Smooth muscle cell (in vitro differentiated cells): ENCODE data around the gene ST3GAL2. TPM values are rescaled to one million over a fixed set of nuclear protein-coding genes. Genes with fewer than 3 reads are reported as not detected.

Experiments
- DNase-seq: peaks from one replicate; lab custom pipeline; 2025; ENCODE audit not compliant: unreplicated experiment; lab: John Stamatoyannopoulos, UW
- H2AFZ ChIP-seq: fragments of 200-600 bp; sonication (generic); 2 replicates; pipeline ENCODE4 v1.6.0; 2016; ENCODE audit warnings: antibody characterized with exemption, low read depth, mild to moderate bottlenecking
- H3F3A ChIP-seq: fragments of 200-600 bp; sonication (generic); 2 replicates; pipeline ENCODE4 v1.6.0; 2017; ENCODE audit warnings: antibody characterized with exemption, low read depth
- H3K27ac ChIP-seq: fragments of 200-600 bp; sonication (generic); 2 replicates; pipeline ENCODE4 v1.5.1; 2016; ENCODE audit warnings: low read depth, mild to moderate bottlenecking
- H3K27me3 ChIP-seq: fragments of 200-600 bp; sonication (generic); 2 replicates; pipeline ENCODE4 v1.6.1; 2016; ENCODE audit warnings: low read depth, mild to moderate bottlenecking
- H3K36me3 ChIP-seq: fragments of 200-600 bp; sonication (generic); 2 replicates; pipeline ENCODE4 v1.5.1; 2016; ENCODE audit warnings: low read depth
- H3K4me1 ChIP-seq: fragments of 200-600 bp; sonication (generic); 2 replicates; pipeline ENCODE4 v1.5.1; 2016; ENCODE audit warnings: low read depth
- H3K4me2 ChIP-seq: fragments of 200-600 bp; sonication (generic); 2 replicates; pipeline ENCODE4 v1.6.0; 2016; ENCODE audit warnings: mild to moderate bottlenecking
- H3K4me3 ChIP-seq: fragments of 200-600 bp; sonication (generic); 2 replicates; pipeline ENCODE4 v1.5.1; 2016; ENCODE audit warnings: mild to moderate bottlenecking
- H3K79me2 ChIP-seq: fragments of 200-600 bp; sonication (generic); 2 replicates; pipeline ENCODE4 v1.6.0; 2016; ENCODE audit warnings: low read depth, mild to moderate bottlenecking
- H3K9ac ChIP-seq: fragments of 200-600 bp; sonication (generic); 2 replicates; pipeline ENCODE4 v1.6.0; 2016; ENCODE audit warnings: low read depth
- H3K9me3 ChIP-seq: fragments of 200-600 bp; sonication (generic); replicated peaks from 2 replicates; pipeline ENCODE4 v1.5.1; 2016; ENCODE audit warnings: low read depth
- H4K20me1 ChIP-seq: fragments of 200-600 bp; sonication (generic); 2 replicates; pipeline ENCODE4 v1.6.0; 2016; ENCODE audit warnings: low read depth
- CTCF ChIP-seq: fragments of 200-600 bp; sonication (generic); IDR thresholded peaks from 2 replicates; pipeline ENCODE4 v1.5.1; 2017; ENCODE audit warnings: borderline replicate concordance, mild to moderate bottlenecking, antibody characterized with exemption; ENCODE audit not compliant: insufficient read depth, poor library complexity, severe bottlenecking
- WGBS: methylation state at CpG from one replicate; pipeline ENCODE4 v1.1.7; 2016; ENCODE audit warnings: low lambda C conversion rate; 5-methylcytosine and 5-hydroxymethylcytosine counted together
- polyA plus RNA-seq: library from polyadenylated mRNA; unstranded; fragments of >200 nt; fragmentation: Nextera tagmentation; extraction: Ambion mirVana; gene quantifications from 2 replicates; pipeline ENCODE4 v1.2.1, GENCODE V29; 2016
- total RNA-seq: library from RNA; depleted of rRNA; stranded (reverse); fragments of >200 nt; gene quantifications from 2 replicates; pipeline ENCODE4 v1.2.3, GENCODE V29; 2014

Gene ST3GAL2
- total and polyA plus RNA-seq, 2 experiments from 2014 or later = 32.5 to 42.3 TPM

DNA sequence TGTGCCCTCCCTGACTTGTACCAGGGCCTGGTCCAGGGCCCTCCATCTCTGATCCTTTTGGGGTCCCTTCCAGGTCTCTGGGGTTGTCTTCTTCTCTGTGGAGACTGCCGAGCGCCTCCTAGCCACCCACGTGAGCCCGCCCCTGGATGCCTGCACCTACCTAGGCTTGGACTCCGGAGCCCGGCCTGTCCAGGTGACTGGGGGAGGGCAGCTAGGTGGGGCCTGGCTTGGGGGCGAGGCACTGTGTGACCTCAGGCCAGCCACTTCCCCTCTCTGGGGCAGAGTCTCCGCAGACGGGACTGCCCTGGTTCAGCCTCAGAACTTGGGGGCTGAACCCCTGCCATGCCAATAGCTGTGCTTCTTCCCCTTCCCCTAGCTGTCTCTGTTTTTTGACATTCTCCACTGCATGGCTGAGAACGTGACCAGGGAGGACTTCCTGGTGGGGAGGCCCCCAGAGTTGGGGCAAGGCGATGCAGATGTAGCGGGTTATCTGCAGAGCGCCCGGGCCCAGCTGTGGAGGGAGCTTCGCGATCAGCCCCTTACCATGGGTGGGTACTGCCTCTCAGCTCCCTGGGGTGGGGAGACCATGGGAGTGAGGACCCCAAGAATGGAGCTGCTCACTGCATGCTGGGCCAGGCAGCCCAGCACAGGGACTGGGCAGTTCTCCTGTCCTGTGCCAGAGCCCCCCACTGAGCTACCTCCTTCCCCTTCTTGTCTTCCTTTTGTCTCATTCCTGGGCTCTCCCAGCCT lies 30.1 kb upstream of the ST3GAL2 start:
- no peaks in the 10 kb centered on the region for H4K20me1 ChIP-seq
- 94% methylated on average over 16 of the region's 16 CpGs for WGBS
- no peak overlapping the region for H2AFZ ChIP-seq
- H3K79me2 ChIP-seq = no peaks in the 10 kb centered on the region
- no peaks in the 10 kb centered on the region for H3F3A ChIP-seq
- H3K4me2 ChIP-seq = no peak overlapping the region
- no peaks in the 10 kb centered on the region for H3K4me1 ChIP-seq
- no peaks in the 10 kb centered on the region for H3K27me3 ChIP-seq
- TF ChIP-seq CTCF = no peak
- no peak overlapping the region for H3K27ac ChIP-seq
- H3K36me3 ChIP-seq = no peaks in the 10 kb centered on the region
- DNase-seq = no peak
- H3K9ac ChIP-seq = no peak overlapping the region
- H3K4me3 ChIP-seq = no peak overlapping the region
- no peaks in the 10 kb centered on the region for H3K9me3 ChIP-seq

DNA sequence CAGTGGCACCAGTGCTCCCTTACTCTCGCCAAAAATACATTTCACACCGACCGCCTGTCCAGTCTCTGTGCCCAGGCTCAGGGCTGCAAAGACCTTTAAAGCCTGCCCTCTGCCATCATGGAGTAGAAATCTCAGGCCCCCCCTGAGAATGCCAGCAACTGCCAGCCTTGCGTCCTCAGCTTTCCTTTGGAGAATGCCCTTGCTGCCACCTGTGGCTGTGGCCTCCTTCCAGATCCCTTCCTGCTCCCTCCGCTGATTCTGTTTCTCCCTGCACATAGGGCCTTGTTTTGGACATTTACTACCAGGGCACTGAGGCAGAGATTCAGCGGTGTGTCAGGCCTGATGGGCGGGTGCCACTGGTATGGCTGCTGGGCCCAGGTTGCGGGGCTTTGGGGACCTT lies 28.7 kb upstream of the ST3GAL2 start:
- no peak for DNase-seq
- H4K20me1 ChIP-seq = no peaks in the 10 kb centered on the region
- H3K9me3 ChIP-seq = no peaks in the 10 kb centered on the region
- no peaks in the 10 kb centered on the region for H3K4me1 ChIP-seq
- H2AFZ ChIP-seq = no peak overlapping the region
- 99% methylated on average over 8 of the region's 8 CpGs for WGBS
- H3K36me3 ChIP-seq = no peaks in the 10 kb centered on the region
- TF ChIP-seq CTCF = no peak
- H3K27ac ChIP-seq = no peak overlapping the region
- H3K27me3 ChIP-seq = no peaks in the 10 kb centered on the region
- no peak overlapping the region for H3K4me3 ChIP-seq
- H3K9ac ChIP-seq = no peak overlapping the region
- no peak overlapping the region for H3K4me2 ChIP-seq
- H3F3A ChIP-seq = no peaks in the 10 kb centered on the region
- H3K79me2 ChIP-seq = no peaks in the 10 kb centered on the region

- Histone ChIP-seq H3K4me2 (no peak overlapping the region), H3K4me1 (no peaks in the 10 kb centered on the region), H3K9me3 (no peaks in the 10 kb centered on the region), H2AFZ (no peak overlapping the region), H3K36me3 (no peaks in the 10 kb centered on the region), H3K27ac (no peak overlapping the region), H3F3A (no peaks in the 10 kb centered on the region), H4K20me1 (no peaks in the 10 kb centered on the region), H3K27me3 (no peaks in the 10 kb centered on the region), H3K79me2 (no peaks in the 10 kb centered on the region), H3K4me3 (no peak overlapping the region), H3K9ac (no peak overlapping the region)
- no peak for DNase-seq
- no peak for TF ChIP-seq CTCF
- 95% methylated on average over 11 of the region's 11 CpGs for WGBS
These were observed 28.2 kb upstream of the ST3GAL2 start for GRCh38 chr16:70467113-70467512.

- no peak for DNase-seq
- H3K4me2 ChIP-seq = no peak overlapping the region
- no peaks in the 10 kb centered on the region for H3K4me1 ChIP-seq
- H3K9me3 ChIP-seq = no peaks in the 10 kb centered on the region
- no peaks in the 10 kb centered on the region for H3K27me3 ChIP-seq
- no peaks in the 10 kb centered on the region for H3K79me2 ChIP-seq
- H3K9ac ChIP-seq = no peak overlapping the region
- H4K20me1 ChIP-seq = no peaks in the 10 kb centered on the region
- no peaks in the 10 kb centered on the region for H3K36me3 ChIP-seq
- H3K4me3 ChIP-seq = no peak overlapping the region
- 100% methylated on average over 7 of the region's 7 CpGs for WGBS
- no peak overlapping the region for H3K27ac ChIP-seq
- H2AFZ ChIP-seq = no peak overlapping the region
- TF ChIP-seq CTCF = no peak
- H3F3A ChIP-seq = no peaks in the 10 kb centered on the region
These were observed 27.8 kb upstream of the ST3GAL2 start for GRCh38 chr16:70466805-70467076.
